ENCODE measurements around the gene PDE6G.
A peak's percentile ranks its signal among the peaks of the same experiment; 100 is the strongest.

DNA sequence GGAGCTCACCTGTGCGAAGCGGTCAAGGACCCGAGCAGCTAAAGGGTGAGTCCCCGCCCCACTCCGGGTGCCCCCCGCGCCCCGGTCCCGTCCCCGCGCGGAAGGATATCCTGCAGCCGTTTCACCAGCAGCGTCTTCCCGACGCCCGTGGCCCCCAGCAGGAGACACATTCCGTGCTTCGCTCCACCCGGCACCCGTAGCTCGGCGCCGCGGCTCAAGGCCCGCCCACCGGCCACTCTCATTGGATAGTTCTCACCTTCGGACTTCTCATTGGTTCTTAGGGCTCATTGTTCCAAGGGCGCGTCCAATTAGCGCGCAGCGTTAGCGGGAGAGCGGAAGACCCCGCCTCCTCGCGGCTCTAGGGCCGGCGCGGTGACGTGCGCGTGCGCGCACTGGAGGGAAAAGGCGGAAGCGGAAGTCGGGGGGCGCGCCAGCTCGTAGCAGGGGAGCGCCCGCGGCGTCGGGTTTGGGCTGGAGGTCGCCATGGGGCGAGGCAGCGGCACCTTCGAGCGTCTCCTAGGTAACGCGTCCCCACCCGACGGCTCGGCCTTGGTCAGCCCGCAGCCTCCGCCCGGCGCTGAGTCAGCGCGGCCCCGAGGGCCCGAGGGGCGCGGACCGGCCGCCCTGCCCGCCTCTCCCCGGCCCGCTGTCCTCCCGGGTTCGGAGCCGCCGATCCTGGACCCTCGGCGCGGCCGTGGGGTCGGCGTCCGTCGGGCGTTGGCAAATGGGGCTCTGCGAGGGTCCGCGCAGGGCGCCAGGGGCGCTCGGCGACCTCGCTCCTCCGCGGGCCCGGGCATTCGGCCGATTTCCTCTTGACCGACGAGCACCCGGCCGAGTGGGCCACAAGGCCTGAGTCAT is 27.5 kb upstream of the PDE6G start, which contains the start of the genes ARL16 and HGS:
- TF ChIP-seq, protein P1, sequence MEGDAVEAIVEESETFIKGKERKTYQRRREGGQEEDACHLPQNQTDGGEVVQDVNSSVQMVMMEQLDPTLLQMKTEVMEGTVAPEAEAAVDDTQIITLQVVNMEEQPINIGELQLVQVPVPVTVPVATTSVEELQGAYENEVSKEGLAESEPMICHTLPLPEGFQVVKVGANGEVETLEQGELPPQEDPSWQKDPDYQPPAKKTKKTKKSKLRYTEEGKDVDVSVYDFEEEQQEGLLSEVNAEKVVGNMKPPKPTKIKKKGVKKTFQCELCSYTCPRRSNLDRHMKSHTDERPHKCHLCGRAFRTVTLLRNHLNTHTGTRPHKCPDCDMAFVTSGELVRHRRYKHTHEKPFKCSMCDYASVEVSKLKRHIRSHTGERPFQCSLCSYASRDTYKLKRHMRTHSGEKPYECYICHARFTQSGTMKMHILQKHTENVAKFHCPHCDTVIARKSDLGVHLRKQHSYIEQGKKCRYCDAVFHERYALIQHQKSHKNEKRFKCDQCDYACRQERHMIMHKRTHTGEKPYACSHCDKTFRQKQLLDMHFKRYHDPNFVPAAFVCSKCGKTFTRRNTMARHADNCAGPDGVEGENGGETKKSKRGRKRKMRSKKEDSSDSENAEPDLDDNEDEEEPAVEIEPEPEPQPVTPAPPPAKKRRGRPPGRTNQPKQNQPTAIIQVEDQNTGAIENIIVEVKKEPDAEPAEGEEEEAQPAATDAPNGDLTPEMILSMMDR (IDR thresholded peaks at IDR 0.05) = no peak
- TF ChIP-seq POLR2A (IDR thresholded peaks at IDR 0.05) = peak in 1 of 4 donors; percentile 22
- TF ChIP-seq POLR2AphosphoS5 (IDR thresholded peaks at IDR 0.05) = peak; percentile 52 to 93 (median 77)
- no peak for TF ChIP-seq EP300 (IDR thresholded peaks at IDR 0.05)
